GM19240 (cell line): ENCODE results near the gene KDM2B.
A peak's percentile ranks its signal among the peaks of the same experiment; 100 is the strongest.

ENCODE experiments used
- DNase-seq: peaks from one replicate; pipeline ENCODE4 v3.0.0; 2011; ENCODE audit warnings: low spot score; ENCODE audit not compliant: insufficient read length

Gene KDM2B

GRCh38 chr12:121465921-121466793 is 114.7 kb downstream of the KDM2B start:
- DNase-seq, result no peak

GRCh38 chr12:121464331-121464730 is 116.5 kb downstream of the KDM2B start:
- DNase-seq, result no peak

GRCh38 chr12:121461048-121461447 is 119.8 kb downstream of the KDM2B start:
- no peak for DNase-seq

DNA sequence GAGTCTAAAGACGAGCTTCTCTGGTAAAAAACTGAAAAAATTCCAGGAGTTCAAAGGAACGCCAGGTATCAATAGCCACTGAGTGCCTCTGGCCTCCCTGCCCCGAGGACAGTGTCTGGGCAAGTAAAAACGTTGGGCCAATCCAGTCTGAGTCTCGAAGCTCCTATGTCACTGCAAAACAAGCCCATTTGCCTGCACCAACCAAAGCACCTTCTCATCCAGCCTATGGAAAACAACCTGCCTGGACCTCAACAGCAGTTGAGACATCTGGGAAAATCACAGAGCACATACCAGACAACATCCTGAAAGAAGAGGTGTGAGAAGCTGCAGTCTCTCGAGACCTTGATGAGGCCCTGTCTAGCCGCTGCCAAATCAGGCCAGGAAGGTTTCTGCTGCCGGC is 124.3 kb downstream of the KDM2B start:
- DNase-seq, result no peak

- DNase-seq, result no peak
Observed at GRCh38 chr12:121455766-121456420, 124.9 kb downstream of the KDM2B start.

DNA sequence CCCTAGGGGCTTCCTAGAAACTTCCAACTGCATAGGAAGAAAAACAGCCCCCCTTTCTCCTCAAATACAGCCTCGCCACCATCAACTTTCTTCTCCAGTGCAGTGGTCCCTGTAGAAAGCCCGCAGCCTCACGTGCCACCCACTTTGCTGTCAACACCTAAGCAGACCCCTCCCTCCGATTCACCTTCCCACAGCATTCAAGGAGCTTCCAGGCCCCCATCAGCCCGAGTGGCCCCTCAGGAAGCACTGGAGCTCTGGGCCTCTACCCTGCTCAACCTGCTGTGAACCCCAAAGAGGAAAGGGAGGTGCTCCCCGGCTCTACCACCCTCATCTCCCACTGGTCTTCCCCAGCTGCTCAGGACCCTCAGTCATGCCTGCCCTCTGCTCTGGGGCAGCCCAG is 125.9 kb downstream of the KDM2B start:
- no peak for DNase-seq

GRCh38 chr12:121453629-121454028 is 127.2 kb downstream of the KDM2B start:
- no peak for DNase-seq

DNA sequence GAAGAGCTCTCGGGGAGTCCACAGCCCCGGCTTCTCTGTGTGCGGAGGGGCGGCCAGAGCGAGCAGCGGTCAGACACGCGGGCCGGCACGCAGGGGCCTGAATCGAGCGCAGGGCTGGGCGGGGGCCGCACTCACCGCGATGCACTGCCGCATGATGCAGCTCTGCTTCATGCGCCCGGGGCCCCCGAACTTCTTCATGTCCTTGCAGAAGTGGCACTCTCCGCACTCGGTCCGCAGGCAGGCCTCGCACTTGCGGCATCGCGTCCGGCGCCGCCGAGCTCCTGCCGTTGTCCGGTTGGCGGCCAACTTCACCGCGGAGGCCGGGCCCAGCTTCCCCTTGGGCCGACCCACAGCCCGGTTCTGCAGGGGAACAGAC is 127.8 kb downstream of the KDM2B start:
- no peak for DNase-seq

GRCh38 chr12:121452340-121452984 is 128.4 kb downstream of the KDM2B start:
- DNase-seq, result no peak

GRCh38 chr12:121451961-121452339 is 128.9 kb downstream of the KDM2B start:
- DNase-seq, result no peak

DNA sequence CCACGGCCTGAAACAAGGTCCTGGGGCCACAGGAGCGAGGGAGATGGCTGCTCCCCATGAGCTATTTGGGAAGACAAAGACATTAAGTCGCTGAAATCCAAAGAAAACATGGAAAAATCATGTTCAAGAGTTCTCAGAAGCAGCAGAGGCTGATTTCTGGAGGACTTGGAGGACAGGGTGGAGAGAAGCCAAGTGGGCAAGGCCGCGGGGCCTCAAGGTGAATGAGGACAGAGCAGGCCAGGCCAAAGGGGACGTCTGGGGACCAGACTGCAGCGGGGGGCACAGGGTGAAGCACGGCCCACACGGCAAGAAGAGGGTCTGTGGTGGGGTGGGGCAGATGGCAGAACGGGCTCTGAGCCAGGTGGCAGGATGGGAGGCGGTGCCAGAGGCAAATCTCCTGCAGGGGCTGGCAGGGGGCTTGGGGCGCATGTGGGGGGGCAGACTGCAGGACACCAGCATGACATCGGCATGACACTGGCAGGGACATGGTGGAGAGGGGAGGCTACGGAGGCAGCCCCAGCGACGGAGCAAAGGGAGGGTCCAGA is 132.0 kb downstream of the KDM2B start:
- no peak for DNase-seq

DNA sequence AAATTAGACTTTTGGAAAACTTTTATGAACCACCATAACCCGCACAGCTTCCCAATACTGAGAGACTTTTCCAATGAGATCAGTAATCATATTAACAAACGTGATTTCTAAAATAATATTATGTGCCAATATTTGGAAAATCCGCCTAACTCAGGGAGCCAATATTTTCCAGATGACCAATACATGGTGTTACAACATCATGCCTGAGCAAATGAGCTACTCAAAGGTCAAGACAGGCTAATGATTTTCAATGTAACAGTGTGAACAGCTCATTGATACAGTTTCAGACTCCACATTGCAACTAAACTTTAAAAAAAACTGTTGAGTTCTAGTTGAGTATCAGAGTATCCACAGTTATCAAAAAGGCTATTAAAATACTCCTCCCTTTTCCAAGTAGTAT is 134.1 kb downstream of the KDM2B start:
- no peak for DNase-seq

DNA sequence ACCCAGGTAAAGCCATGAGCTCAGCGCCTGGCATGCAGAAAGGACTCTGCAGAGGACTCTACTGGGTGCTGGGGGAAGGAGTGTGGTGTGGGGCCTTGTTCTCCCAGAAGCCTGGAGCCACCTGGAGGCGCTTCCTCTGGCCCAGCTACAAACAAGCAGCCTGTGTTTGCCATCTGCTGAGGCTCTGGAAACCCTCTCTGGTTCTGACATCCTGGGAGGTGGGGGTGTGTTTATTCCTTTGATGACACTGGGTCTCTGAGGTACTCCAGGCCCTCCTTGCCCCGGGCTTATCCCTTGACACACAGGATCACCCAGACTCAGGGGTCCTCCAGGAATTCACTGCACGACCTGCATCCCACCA is 136.0 kb downstream of the KDM2B start:
- DNase-seq, result no peak

DNA sequence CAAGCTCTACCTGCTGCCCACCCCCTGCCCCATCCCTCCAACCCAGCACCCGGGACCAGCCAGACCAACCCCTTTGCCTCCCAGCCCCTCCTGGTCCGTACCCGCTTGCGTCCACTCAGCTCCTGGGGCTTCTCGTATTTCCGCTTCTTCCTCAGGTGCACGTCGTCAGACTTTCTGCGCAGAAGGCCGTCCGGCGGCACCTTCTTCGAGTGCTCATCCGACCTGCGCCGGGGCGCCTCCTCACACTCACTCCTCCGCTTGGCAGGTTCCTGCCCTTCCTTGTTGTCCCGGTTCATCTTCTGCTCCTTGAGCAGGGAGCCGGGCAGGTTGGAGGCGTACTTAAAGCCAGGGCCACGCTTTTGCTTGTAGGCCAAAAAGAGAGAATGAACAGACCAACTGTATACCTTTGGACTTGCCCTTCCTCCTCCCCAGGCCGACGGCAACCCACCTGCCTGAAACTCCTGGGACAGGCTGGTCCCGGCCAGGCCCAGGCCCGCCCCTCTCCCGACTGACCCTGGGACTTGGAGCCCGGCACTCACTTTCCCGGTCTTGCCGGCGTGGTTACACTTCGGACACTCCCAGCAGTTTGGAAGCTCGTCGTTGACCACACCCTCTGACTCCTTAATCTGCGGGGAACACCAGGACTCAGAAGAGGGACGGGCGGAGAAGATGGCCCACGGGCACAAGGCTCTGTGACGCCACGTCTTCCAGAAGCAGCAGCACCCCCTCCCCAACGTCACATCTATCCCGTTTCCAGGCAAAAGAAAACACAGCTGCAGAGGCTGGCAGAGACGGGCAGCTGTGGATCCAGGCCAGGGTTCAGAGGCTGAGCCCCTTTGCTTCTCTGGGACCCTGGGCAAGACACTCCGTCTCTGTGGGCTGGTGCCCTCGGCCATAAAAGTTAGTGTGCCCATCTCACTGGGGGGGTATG is 136.6 kb downstream of the KDM2B start:
- no peak for DNase-seq

DNA sequence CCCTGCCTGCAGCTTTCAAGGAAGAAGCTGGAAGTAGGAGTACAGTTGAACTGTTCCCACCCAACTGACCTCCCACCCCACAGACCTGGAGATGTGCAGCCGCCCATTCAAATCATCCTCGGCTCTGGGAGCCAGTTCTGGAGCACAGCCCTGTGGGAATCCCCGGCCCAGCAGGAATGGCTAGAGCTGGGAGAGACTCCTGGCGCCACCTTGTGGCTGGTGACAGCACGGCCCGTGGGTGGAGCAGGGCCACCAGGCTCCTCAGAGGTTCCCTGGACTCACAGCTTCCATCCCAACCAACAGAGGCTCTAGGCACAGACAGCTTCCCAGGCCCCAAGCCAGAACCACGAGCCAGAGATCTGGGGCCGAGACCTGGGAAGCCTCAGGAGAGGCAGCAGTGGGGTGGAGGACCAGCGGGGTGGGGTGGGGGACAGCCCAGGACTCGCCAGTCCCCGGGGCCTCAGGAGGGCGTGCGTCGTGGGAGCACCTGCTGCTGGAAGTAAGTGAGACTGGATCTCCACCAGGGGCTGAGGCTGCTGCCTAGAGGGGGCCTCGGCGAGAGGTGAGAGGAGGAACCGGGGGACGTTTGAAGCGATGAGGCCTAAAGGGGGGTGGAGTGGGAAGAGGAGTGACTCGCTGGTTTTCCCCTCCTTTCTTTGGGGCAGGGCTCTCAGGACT is 137.5 kb downstream of the KDM2B start:
- DNase-seq, result peak; percentile 77

GRCh38 chr12:121442028-121442948 is 138.5 kb downstream of the KDM2B start:
- DNase-seq, result no peak

DNA sequence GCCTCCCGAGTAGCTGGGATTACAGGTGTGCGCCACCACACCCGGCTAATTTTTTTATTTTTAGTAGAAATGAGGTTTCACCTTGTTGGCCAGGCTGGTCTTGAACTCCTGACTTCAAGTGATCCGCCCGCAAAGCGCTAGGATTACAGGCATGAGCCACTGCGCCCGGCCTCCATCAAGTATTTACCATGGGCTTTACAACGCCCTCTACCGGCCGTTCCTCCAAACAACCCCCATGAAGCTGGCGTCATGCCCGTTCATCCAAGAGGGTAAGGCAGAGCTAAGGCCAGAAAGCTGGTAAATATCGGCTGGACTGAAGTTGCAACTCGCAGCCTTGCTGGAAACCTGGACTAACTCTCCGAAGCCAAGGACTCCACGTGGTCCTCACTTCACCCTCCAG is 139.3 kb downstream of the KDM2B start:
- DNase-seq, result no peak

GRCh38 chr12:121440768-121441167 is 140.1 kb downstream of the KDM2B start:
- DNase-seq, result no peak

DNA sequence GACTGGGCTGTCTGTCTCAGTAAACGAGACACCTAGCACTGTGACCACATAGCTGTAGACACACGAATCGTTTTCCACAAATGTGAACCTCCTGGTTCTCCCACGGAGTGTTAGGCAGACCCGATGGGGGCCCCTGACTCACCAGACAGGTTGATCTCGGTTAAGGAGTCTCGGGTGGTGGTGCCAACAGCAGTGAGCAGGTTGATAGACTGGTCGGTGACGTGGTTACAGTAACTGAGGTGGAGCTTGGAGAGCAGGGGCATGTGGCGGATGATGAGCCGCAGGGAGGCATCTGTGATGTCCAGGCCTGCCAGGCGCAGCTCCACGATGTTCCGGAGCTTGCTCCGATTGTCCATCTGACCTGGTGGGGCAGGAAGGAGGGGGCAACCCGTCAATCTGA is 141.1 kb downstream of the KDM2B start:
- no peak for DNase-seq

- no peak for DNase-seq
Observed at GRCh38 chr12:121438905-121439304, 141.9 kb downstream of the KDM2B start.
